ENCODE data around the gene FRMD8.

The FRMD8 gene

DNA sequence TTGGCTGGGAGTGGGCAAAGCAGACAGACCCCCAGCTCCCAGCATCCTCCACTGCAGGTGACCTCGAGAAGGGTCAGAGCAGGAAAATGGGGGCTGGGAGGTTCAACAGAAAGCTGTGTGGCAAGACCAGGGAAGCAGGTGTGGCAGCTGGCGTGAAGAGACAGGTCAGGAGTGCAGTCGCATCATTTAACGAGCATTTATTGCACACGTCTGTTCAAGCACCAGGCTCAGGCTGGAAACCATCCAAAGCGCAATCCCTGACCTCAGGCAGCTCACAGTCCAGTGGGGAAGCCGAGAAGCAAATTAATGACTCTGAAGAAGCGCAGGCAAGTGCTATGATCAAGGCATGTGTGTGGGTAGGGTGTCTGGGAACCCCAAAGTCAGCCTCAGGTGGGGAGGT, 11.4 kb upstream of the FRMD8 start:
- no peak for DNase-seq (ENCODE audit: low spot score)

DNA sequence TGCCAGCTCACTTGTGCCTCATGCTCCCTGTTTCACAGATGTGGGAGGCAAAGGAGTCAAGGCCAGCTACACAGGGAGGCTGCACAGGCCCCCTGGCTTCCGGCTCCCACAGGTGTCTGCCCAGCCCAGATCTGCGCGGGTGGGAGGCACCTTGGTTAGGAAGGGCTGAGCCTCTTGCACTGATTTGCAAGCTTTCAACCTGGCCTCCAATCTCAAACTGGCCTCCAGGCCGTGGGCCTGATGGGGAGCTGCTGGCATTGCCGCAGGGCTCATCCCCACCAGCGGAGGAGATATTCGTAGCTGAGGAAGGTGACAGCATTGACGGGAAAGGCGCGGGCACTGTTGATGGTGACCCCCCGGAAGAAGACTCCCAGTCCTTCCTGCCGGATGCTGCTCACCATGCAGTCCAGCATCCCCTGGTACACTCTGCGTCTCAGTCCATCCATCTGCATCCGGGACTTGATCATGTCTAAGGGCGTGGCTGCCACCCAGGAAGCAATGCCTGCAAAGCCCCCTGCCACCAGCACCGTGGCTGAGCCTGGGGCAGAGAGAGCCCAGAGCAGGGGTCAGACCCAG, 10.2 kb upstream of the FRMD8 start:
- DNase-seq (ENCODE audit: low spot score): no peak

- DNase-seq (ENCODE audit: low spot score): no peak
These were observed 9.4 kb upstream of the FRMD8 start for GRCh38 chr11:65377036-65377435.

DNA sequence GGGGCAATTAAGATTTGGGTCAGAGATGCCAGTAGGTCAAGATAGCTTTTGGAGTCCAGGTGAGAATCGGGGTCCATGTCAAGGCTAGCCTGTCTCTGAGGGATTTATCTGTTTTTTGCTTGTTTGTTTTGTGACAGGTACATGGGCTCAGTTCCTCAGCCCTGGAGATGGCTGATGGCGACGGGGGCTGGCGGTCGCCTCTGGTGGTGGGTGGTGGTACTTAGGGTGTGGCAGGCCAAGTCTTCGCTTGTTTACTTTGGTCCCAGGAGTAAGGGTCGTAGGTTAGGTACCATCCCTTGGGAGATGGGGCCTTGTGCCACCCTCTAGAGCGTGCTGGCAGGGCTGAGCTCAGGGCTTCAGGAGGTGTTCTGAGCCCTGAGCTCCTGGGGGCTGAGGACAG, 8.7 kb upstream of the FRMD8 start:
- no peak for DNase-seq (ENCODE audit: low spot score)

GRCh38 chr11:65378208-65378927, 8.1 kb upstream of the FRMD8 start:
- no peak for DNase-seq (ENCODE audit: low spot score)

GRCh38 chr11:65378928-65379638, 7.4 kb upstream of the FRMD8 start:
- DNase-seq (ENCODE audit: low spot score): no peak

DNA sequence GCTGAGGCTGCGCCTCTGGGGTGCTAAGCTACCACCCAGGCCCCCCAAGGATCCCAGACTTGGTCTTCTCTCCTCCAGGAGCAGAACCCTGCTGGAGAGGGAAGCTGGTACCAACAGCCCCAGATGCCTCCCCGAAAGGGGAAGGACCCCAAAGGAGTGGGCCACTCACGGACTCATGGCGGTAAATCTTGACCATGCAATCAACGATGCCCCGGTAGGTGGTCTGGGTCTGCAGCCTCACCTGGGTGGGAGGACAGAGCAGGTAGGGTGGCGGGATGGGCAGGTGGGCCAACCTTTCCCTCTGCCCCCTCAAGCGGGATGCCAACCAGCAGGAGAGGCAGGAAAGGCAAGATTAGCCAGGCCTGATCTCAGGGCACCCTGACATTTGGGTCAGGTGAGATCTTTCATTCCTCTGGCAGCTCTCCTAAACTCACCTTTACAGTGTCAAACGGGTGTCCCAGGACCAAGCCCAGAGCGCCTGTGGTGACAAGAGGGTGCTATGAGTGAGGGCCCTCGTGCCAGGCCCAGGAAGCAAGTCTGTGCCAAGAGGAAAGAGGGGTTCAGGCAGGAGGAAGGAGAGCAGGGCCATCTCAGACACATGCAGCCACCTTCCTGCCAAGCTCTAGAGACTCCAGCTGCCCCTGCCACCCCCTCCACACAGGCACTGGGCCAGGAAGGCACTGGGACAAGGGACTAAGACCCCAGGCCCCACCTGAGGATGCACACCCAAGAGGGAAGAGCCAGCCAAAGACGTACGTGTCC, 6.6 kb upstream of the FRMD8 start:
- no peak for DNase-seq (ENCODE audit: low spot score)

DNA sequence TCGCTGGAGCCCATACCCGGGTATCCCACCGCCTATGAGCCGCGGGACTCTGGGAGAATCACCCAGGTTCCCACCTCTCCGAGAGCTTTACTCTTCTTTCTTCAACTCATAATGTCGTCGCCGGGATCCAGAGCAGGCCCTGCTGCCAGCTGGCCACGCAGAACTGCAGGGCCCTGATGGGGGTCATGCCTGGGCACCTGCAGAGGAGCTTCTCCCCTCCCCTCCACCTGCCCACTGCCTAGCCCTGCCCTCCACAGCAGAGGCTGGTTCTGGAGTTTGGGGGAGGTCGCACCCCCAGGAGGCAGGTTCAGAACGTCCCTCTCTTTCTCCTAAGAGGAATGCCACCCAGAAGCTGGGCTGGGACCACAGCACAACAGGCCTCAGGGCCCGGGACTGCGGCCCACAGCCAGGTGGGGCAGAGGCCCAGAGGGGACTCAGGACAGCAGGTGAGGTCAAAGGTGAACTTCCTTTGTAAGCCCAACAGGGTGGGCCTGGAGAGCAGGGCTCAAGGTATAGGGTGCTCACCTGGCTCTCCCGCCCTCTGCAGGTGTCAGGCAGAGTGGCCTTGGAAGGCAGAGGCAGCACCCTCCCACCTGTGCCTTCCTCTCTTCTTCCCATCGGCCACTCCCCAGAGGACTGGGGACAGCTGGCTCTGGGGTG, 5.8 kb upstream of the FRMD8 start:
- no peak for DNase-seq (ENCODE audit: low spot score)

- DNase-seq (ENCODE audit: low spot score): no peak
These were observed 4.8 kb upstream of the FRMD8 start for GRCh38 chr11:65381716-65382032.

DNA sequence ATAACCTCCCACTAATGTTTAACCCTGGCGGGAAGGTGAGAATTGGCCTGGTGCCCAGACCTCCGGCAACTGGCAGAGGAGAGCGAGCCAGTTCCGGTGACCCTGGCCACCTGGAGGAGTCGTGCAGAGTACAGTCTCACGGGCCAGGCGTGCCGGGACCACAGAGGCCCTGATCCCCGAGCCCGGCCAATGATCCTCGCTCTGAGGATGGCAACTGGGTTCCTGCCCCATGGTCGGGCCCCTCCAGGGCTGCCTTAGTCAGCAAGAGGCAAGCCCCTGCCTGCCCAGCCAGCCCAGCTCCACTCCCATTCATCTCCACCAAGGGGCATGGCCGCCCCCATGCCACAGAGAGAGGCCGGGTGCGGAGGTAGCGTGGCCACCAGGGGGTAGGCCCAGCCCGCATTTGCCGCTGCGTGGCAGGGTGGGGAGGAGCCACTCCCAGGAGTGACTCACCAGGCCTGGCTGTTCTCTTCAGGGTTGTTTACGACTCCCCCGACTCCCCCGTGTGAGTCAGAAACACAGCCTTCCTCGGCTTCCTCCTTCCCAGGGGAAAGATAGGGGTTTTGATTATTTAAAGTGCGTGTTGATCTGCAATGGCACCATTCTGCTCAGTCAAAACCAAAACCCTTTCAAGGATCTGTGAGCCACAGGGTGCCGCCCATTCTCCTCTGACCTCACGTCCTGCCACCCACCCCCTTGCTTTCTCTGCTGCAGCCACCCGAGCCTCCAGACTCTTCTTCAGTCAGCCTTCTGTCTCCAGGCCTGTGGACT, 4.2 kb upstream of the FRMD8 start, which contains the start of gene SLC25A45:
Gene SLC25A45 (minus strand): TSS at position 614 of the 771 bp plus-strand sequence. CDS start 695 bp downstream, outside the sequence.
- peak; percentile 89 for DNase-seq (ENCODE audit: low spot score)

DNA sequence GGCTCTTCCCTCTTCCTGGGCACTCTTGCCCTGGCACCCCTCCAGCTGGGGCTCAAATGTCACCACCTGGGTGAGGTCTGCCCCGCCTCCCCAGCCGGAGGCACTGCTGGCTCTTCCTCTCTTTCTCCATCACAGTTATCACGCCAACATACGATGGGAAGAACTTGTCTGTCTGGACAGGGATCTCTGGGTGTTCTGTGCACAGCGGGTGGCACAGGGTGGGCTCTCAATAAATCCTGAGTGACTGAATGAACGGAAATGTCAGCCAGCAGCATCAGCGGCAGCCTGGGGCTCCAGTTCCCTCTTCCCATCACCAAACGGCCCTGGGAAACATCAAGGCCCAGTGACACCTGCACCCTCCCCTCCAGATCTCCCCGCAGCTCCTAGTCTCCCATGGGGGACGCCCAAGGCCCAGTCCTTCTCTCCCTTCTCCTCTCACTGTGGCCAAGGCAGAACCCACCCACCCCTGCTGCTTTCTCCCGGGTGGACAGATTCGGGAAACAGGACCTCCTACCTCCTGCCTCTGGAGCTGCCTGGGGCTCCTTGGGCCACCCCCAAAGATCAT, 3.6 kb upstream of the FRMD8 start:
- DNase-seq (ENCODE audit: low spot score): peak; percentile 64

DNA sequence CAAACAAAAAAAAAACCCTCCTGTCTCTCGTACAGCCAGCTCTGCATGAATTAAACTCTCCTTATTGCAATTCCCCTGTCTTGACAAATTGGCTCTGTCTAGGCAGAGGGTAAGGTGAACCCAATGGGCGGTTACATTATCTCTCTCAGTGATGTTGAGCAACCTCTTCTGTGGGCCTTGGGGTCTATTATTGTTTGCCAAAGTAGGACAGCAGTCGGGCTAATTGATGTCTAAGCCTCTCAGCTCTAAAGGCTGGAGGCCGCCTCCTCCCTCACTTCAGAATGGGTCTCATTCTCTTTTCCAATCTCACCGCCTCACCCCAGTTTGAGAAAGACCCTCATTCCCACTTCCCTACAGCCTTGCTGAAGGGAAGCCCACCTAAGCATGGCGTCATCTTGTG, 2.7 kb upstream of the FRMD8 start:
- no peak for DNase-seq (ENCODE audit: low spot score)

GRCh38 chr11:65384301-65384889, 2.0 kb upstream of the FRMD8 start:
- DNase-seq (ENCODE audit: low spot score): no peak

DNA sequence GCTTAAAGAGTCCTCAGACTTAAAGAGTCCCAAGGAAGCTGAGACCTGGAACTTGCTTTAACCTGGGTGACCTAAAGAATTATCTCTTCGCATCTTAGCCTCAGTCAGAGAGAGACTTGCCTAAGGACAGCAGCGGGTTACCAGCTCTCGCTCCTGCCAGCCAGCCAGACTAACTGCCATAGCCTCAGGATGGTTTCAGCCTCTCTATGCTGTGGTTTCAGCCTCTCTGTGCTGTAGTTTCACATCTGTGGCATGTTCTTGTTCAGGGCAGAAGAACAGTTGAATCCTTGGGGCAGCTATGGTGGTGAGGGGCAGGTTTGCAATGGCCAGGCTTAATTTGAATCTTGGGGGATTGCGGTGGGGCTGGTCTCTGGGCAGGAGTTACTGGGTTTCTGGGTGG, 2.3 kb downstream of the FRMD8 start:
- no peak for DNase-seq (ENCODE audit: low spot score)

DNA sequence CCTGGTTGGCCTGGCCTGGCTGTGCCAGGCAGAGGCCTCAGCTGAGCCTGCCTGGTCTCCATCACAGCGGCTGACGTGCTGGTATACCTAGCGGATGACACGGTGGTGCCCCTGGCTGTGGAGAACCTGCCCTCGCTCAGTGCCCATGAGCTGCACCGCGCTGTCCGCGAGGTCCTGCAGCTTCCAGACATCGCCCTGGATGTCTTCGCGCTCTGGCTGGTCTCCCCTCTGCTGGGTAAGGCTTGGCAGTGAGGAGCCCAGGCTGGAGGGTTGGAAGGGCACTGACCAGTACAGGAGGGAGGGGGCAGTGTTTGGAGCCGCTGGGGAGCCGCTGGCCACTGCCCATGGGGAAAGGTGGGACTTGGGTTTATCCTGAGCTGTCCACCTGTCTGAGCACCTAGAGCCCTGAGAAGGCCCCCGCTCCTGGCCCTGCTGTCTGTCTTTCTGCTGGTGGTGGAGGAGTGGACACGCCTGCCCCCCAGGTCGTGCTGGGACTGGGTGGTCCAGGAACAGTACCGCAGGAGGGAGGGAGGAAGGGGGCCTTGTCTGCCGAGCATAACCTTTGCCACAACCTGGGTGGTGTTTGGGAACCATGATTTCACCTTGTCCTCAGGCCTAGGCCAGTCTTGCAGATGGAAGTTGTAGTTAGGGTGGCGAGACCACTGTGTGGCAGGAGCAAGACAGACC, 3.0 kb downstream of the FRMD8 start:
- DNase-seq (ENCODE audit: low spot score): no peak

GRCh38 chr11:65390099-65390941, 3.9 kb downstream of the FRMD8 start:
- DNase-seq (ENCODE audit: low spot score): no peak

DNA sequence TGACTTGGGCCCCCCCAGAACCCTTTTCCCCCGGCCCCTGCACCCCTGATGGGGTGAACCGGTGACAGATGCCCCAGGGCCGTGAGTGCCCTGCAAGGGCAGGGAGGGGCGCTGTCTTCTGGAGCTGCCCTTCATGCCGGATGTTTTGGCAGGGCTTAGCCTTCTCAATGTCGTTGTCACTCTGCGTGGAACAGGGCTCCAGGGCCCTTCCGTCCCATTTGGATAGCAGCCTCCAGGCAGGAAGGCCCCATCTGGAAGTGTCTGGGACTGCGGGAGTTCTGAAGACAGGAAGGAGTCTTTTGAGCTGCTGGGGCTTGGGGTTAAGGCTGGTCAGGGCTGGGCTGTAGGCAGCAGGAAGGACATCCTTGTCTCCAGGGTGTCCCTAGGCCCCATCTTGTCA, 4.6 kb downstream of the FRMD8 start:
- DNase-seq (ENCODE audit: low spot score): no peak

DNA sequence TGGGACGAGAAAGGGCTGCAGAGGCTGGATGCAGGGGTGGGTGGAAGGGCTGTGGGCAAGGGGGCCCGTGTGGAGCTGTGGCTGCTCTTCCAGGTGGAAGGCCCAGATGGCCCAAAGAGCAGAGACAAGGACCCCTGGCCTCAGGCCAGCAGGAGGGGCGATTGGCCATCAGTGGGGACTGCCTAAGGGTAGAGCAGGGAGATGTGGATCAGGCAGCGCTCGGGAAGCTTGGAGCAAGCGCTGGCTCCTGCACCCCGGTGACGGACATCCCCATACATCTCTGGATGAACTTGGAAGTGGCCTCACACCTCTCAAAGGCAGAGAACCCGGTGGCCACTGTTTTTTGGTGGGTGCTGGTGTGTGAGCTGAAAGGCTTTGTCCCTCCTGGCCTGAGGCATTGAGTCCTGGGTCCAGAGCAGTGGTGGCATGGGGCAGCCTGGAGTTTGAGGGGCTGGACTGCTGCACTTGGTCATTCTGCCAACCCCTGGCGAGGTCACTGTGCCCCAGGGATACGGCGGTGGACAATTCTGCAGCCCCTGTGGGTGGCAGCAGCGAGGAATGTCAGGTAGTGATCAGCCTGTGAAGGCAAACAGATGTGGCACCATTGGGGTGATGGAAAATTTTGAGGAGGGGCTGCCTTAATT, 5.9 kb downstream of the FRMD8 start:
- no peak for DNase-seq (ENCODE audit: low spot score)

GRCh38 chr11:65392899-65393298, 6.5 kb downstream of the FRMD8 start:
- DNase-seq (ENCODE audit: low spot score): no peak

Data from D341Med (cell line).